ENCODE measurements around the gene TTLL5. TPM values are rescaled to one million over a fixed set of nuclear protein-coding genes. Genes with fewer than 3 reads are reported as not detected.

Gene TTLL5
- total and polyA plus RNA-seq, 9 of the 15 experiments (the other 6 are each of a cell fraction or from before 2014, with no cell fraction given) = 4.1 to 18.9 (median 12.6) TPM

- ATAC-seq (no peak), DNase-seq (ENCODE audit: extremely low read depth in 1 of 4, low spot score in 3 of 4) (no peak), FAIRE-seq (no peak)
- POLR2A ChIA-PET = no interaction called here
- Histone ChIP-seq H3K9ac (ENCODE audit: insufficient read depth in 1 of 2, low read depth in 2 of 2, low read length in 2 of 2) (no peak overlapping the region), H4K20me1 (replicated peaks; ENCODE audit: control insufficient read depth, insufficient read depth, low read length) (no peaks in the 10 kb centered on the region), H3K4me1 (replicated peaks in 1 of 2; ENCODE audit: control insufficient read depth in 2 of 2, insufficient read depth in 2 of 2, low read length in 2 of 2) (no peaks in the 10 kb centered on the region), H2AFZ (ENCODE audit: low read depth, low read length) (no peak overlapping the region), H3K27ac (ENCODE audit: extremely low read depth, low read depth, low read length) (no peak overlapping the region), H3K79me2 (ENCODE audit: control insufficient read depth, insufficient read depth, low read length) (no peaks in the 10 kb centered on the region), H3K9me1 (ENCODE audit: control insufficient read depth, insufficient read depth, low read length) (no peaks in the 10 kb centered on the region), H3K27me3 (ENCODE audit: control insufficient read depth in 2 of 2, insufficient read depth in 2 of 2, low read length in 2 of 2) (no peaks in the 10 kb centered on the region), H3K36me3 (ENCODE audit: control insufficient read depth, insufficient read depth, low read length) (peaks cover 7% of the 10 kb centered on the region; the same call in 2 of the 3 replicates), H3K4me2 (ENCODE audit: insufficient read depth, low read length) (no peak overlapping the region), H3K4me3 (no peak overlapping the region), H3K9me3 (replicated peaks; ENCODE audit: control insufficient read depth, insufficient read depth, low read depth, low read length) (no peaks in the 10 kb centered on the region)
- CTCF ChIA-PET (ENCODE audit: low intra/inter-chr PET ratio) = no interaction called here
- BruUV-seq (replicated peaks) = no TSS peak
- WGBS (ENCODE audit: insufficient coverage, low coverage, missing lambda C conversion rate) = 94% methylated on average over 1 of the region's 3 CpGs
- in situ Hi-C loops (cut with MboI) (no loop called here), intact Hi-C loops (cut with micrococcal nuclease) (no loop called here)
- no peak for TF ChIP-seq MTF1 (CRISPR knock-in tag; IDR thresholded peaks at IDR 0.05; ENCODE audit: borderline replicate concordance)
- TF ChIP-seq ZNF583 (CRISPR knock-in tag; IDR thresholded peaks at IDR 0.05) = no peak
- no peak for TF ChIP-seq EHMT2 (IDR thresholded peaks at IDR 0.05)
- TF ChIP-seq SRF (CRISPR knock-in tag; IDR thresholded peaks at IDR 0.05) = no peak
- TF ChIP-seq TEAD2 (tag; IDR thresholded peaks at IDR 0.05) = no peak
- TF ChIP-seq CBX2 (IDR thresholded peaks at IDR 0.05; ENCODE audit: insufficient read depth, low read length, poor library complexity, severe bottlenecking) = no peak
Observed at GRCh38 chr14:75725481-75725880, 64.4 kb downstream of the TTLL5 start.

- POLR2A ChIA-PET = no interaction called here
- WGBS (ENCODE audit: insufficient coverage, low coverage, missing lambda C conversion rate) = 100% methylated on average over 1 of the region's 1 CpG
- peaks cover 7% of the 10 kb centered on the region; the same call in 2 of the 3 replicates for H3K36me3 ChIP-seq (ENCODE audit: control insufficient read depth, insufficient read depth, low read length)
- TF ChIP-seq DEAF1 (CRISPR knock-in tag; IDR thresholded peaks at IDR 0.05) = no peak
- no peak for TF ChIP-seq CLOCK (CRISPR knock-in tag; IDR thresholded peaks at IDR 0.05; ENCODE audit: borderline replicate concordance)
Observed at GRCh38 chr14:75726321-75726720, 65.3 kb downstream of the TTLL5 start.

More at GRCh38 chr14:75726321-75726720, 65.3 kb downstream of the TTLL5 start:
- DNase-seq (ENCODE audit: extremely low read depth in 1 of 4, low spot score in 3 of 4) = no peak
- no peak overlapping the region for H3K27ac ChIP-seq (ENCODE audit: extremely low read depth, low read depth, low read length)
- in situ Hi-C loops (cut with MboI) = no loop called here
- no peak overlapping the region for H3K4me3 ChIP-seq
- H3K27me3 ChIP-seq (ENCODE audit: control insufficient read depth in 2 of 2, insufficient read depth in 2 of 2, low read length in 2 of 2) = no peaks in the 10 kb centered on the region
- CTCF ChIA-PET (ENCODE audit: low intra/inter-chr PET ratio) = no interaction called here
- intact Hi-C loops (cut with micrococcal nuclease) = no loop called here
- H2AFZ ChIP-seq (ENCODE audit: low read depth, low read length) = no peak overlapping the region
- no peaks in the 10 kb centered on the region for H3K9me1 ChIP-seq (ENCODE audit: control insufficient read depth, insufficient read depth, low read length)
- H3K4me2 ChIP-seq (ENCODE audit: insufficient read depth, low read length) = no peak overlapping the region
- BruUV-seq (replicated peaks) = no TSS peak
- no peaks in the 10 kb centered on the region for H4K20me1 ChIP-seq (replicated peaks; ENCODE audit: control insufficient read depth, insufficient read depth, low read length)
- FAIRE-seq = no peak
- no peaks in the 10 kb centered on the region for H3K79me2 ChIP-seq (ENCODE audit: control insufficient read depth, insufficient read depth, low read length)
- no peak for ATAC-seq
- no peaks in the 10 kb centered on the region for H3K4me1 ChIP-seq (replicated peaks in 1 of 2; ENCODE audit: control insufficient read depth in 2 of 2, insufficient read depth in 2 of 2, low read length in 2 of 2)
- H3K9me3 ChIP-seq (replicated peaks; ENCODE audit: control insufficient read depth, insufficient read depth, low read depth, low read length) = no peaks in the 10 kb centered on the region
- H3K9ac ChIP-seq (ENCODE audit: insufficient read depth in 1 of 2, low read depth in 2 of 2, low read length in 2 of 2) = no peak overlapping the region
